ENCODE results near the gene AXIN1.
"Not testable (repeated sequence)": the region's sequence is repeated elsewhere in the genome, so short reads cannot be mapped to it uniquely, and the experiment has no call there.

Gene AXIN1, protein sequence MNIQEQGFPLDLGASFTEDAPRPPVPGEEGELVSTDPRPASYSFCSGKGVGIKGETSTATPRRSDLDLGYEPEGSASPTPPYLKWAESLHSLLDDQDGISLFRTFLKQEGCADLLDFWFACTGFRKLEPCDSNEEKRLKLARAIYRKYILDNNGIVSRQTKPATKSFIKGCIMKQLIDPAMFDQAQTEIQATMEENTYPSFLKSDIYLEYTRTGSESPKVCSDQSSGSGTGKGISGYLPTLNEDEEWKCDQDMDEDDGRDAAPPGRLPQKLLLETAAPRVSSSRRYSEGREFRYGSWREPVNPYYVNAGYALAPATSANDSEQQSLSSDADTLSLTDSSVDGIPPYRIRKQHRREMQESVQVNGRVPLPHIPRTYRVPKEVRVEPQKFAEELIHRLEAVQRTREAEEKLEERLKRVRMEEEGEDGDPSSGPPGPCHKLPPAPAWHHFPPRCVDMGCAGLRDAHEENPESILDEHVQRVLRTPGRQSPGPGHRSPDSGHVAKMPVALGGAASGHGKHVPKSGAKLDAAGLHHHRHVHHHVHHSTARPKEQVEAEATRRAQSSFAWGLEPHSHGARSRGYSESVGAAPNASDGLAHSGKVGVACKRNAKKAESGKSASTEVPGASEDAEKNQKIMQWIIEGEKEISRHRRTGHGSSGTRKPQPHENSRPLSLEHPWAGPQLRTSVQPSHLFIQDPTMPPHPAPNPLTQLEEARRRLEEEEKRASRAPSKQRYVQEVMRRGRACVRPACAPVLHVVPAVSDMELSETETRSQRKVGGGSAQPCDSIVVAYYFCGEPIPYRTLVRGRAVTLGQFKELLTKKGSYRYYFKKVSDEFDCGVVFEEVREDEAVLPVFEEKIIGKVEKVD

DNA sequence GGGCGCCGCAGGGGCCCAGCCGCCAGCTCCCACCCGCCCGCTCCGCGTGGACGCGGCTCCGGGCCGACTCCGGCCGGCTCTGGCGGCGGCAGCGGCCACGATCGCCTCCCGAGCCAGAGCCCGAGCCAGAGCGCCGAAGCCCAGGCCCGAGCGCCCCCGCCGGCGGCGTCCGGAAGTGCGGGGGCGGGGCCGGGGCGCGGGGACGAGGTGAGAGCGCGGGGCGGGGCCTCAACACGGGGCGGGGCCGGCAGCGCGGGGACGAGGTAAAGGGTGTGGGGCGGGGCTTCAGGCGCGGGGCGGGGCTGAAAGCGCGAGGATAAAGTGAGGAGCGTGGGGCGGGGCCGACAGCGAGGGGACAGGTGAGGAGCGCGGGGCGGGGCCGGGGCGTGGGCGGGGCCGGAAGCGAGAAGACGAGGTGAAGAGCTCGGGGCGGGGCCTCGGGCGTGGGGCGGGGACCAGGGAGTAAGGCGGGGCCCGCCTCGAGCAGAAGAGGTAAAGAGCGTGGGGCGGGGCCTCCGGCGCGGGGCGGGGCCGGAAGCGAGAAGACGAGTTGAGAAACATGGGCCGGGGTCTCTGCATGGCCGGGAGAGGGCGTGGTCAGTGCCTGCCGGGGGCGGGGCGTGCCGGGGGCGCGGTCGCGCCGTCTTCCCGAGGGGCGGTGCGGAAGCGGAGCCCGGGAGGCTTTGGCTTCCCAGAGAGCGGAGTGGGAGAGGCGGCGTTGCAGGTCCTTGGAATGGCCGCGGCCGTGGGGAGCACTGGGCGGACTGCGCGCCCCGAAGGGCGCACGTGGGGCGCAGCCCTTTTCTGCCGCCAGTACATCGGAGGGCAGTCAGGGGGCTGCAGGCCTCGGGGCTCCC is at the start of gene AXIN1:
TSS of gene AXIN1 (minus strand) at position 177 of the 857 bp plus-strand sequence. CDS start 5,698 bp downstream, outside the sequence.
- DNase-seq (ENCODE audit: low spot score) = peak; percentile 95

DNA sequence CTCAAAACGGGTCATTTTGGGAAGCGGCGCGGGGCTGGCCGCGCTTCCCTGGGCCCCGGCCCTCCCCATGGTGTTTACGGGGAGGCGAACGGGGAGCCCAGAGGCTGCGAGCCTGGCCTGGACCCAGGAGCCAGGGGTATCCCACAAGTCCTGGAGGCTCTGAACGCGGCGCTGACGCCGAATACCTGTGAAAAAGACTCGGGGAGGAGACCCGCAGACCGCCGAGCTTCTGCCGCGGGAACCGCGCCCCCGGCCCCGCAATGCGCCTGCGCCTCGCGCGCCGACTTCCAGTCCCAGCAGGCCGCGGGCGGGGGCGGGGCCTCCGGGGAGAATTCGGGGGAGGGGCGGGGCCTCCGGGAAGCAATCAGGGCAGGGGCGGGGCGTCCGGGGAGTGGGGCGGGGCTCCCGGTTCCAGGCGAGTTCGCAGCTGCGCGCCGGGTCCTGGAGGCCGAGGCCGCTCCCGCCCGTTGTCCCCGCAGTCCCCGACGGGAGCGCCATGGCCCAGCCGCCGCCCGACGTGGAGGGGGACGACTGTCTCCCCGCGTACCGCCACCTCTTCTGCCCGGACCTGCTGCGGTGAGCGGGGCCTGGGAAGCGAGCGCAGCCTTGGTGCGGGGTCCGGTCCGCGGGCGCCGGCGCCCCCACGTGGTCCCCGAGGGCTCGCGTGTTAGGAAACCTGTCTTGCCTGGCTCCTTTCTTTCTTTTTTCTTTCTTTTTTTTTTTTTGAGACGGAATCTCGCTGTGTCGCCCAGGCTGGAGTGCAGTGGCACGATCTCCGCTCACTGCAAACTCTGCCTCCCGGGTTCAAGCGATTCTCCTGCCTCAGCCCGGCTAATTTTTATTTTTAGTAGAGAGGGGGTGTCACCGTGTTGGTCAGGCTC is 49.2 kb upstream of the AXIN1 start, which contains the start of gene DECR2:
TSS of gene DECR2 (plus strand) at position 418 of the 881 bp plus-strand sequence. CDS start at position 497, 79 bp downstream.
- peak; percentile 99 for DNase-seq (ENCODE audit: low spot score)

DNA sequence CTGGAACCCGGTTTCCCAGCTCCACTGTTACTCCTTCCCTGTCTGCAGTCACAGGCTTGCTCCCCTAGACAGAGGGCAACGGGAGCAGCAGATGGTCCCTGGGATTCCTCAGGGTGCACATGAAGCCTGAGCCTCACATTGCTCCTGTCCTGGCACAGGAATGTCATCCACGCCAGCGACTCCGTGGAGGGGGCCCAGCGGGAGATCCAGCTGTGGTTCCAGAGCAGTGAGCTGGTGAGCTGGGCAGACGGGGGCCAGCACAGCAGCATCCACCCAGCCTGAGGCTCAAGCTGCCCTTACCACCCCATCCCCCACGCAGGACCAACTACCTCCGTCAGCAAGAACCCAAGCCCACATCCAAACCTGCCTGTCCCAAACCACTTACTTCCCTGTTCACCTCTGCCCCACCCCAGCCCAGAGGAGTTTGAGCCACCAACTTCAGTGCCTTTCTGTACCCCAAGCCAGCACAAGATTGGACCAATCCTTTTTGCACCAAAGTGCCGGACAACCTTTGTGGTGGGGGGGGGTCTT is 47.6 kb upstream of the AXIN1 start:
- no peak for DNase-seq (ENCODE audit: low spot score)

DNA sequence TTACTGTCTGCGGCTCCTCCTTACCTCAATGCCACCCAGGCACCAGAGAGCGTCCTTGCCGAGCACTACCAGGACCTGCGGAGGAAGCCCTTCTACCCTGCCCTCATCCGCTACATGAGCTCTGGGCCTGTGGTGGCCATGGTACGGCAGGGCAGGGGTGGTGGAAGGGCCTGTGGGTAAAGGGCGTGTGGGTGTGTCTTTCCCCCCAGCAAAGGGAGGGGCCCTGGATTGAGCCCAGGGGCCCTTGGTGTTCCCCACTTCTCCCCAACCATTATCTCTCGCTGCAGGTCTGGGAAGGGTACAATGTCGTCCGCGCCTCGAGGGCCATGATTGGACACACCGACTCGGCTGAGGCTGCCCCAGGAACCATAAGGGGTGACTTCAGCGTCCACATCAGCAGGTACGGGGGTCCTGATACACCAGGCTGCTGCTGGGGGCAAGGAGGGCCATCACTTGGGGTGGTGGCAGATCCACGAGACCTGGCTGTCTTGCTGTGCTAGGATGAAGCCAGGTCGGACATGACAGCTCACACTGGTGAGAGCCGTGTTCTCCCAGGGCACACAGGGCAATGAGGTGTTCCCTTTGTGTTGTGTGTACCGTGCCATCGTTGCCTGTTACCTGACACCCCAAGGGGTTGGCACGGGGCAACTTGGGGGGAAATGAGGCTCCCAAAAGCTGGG is 47.0 kb upstream of the AXIN1 start:
- no peak for DNase-seq (ENCODE audit: low spot score)

DNA sequence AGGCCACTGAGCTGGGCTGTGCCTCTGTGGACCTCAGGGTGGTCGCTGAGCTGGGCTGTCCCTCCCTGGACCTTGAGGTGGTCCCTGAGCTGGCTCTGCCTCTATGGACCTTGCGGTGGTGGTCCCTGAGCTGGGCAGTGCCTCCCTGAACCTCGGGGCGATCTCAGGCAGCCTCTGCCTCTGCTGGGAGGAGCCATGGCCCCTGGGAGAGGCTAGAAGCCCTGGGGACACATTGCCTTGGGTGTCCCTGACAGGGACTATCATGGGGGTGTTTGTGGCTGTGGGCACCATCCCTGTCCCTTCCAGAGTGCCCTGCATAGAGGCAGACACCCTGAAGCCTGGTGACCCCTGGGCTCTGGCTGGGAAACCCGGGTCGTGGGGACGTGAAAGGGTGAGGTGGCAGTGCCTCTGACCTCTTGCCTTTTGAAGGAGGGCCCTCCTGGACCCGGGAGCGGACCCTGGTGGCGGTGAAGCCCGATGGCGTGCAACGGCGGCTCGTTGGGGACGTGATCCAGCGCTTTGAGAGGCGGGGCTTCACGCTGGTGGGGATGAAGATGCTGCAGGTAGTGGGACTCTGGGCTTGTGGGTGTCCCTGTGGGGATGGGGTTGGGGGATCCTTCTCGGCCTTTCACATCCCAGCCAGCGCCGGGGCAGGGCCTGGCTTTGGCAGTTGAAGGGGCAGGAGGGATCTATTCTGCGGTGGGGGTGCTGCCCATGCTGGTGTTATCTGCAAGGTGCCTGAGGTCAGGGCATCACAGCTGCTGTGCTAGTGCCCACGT is 46.2 kb upstream of the AXIN1 start:
- no peak for DNase-seq (ENCODE audit: low spot score)

DNA sequence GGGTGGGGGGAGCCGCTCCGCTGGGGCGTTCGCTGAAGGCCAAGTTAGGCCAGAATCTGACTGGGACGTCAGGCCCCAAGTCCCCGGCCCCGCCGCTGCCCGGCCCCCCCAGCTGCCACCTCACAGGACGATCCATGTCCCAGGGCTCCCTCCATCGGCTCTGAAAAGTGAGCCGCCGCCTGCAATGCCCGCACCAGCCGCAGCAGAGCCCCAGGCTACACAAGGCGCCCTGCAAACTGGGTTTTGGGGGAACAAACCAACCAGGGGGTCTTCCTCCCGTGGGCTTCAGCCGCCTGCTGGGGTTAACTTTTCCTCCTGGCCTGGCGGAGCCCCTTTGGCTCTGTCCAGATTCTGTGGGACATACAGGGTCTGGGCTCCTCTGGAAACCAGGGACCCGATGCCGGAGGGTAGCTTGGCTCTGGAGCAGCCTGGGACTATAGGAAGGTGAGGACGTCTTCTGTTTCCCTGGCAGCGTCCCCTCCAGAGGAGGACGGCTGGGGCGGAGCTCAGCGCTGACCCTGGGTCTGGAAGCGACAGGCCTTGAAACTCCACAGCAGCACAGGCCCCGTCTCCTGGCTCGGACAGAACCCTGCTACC is 45.3 kb upstream of the AXIN1 start:
- DNase-seq (ENCODE audit: low spot score) = peak; percentile 80

DNA sequence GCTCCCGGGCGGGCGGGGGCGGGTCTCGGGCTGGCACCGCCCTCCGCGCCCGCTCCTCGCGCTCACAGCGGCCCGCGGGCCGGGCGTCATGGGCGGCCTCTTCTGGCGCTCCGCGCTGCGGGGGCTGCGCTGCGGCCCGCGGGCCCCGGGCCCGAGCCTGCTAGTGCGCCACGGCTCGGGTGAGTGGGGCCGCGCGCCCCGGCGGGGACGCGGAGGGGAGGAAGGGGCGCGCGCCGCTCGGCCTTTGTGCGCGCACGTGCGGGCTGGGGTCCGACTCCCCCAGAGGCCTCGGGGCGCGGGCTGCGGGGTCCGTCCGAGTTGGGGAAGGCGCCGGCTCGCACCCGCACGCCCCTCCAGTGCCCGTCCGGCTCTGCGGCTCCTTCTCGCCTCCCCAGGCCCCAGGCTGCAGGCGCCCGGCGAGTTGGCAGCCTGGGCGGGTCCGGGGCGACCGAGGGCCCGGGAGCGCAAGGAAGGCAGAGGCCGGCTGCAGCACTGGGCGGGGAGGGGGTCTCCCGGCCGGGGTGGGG is 44.7 kb upstream of the AXIN1 start, which contains the start of gene NME4:
TSS of gene NME4 (plus strand) at position 65 of the 527 bp plus-strand sequence. CDS start at position 89, 24 bp downstream.
- DNase-seq (ENCODE audit: low spot score) = peak; percentile 69

DNA sequence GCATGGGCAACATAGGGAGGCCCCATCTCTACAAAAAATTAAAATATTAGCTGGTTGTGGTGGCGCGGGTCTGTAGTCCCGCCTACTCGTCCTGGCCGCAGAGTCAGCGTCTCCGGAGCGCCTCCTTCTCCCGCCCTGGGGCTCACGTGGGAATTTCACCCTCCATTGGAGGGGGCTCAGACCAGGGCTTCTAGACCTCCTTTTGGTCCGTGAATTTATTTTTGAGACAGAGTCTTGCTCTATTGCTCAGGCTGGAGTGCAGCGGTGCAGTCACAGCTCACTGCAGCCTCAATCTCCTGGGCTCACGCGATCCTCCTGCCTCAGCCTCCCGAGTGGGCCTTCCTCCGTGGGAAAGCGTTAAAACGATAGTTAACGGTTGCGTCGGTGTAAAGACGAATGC is 44.1 kb upstream of the AXIN1 start:
- peak; percentile 69 for DNase-seq (ENCODE audit: low spot score)

DNA sequence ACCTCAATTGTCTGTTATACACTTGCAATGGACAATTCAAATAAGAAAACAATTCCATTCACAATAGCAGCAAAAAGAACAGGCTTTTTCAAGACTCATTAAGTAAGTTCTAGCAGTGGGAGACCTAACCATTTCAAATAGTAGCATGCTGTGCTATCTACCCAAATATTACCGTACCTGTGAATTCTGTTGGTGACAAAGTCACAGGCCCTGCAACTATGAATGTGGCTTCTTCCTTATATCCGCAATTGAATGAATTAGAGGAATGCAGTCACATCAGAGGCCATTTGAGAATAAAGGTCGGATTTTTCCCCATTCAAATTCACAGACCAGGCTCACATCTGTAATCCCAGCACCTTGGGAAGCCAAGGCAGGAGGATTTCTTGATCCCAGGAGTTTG is 43.7 kb upstream of the AXIN1 start:
- DNase-seq (ENCODE audit: low spot score) = no peak

DNA sequence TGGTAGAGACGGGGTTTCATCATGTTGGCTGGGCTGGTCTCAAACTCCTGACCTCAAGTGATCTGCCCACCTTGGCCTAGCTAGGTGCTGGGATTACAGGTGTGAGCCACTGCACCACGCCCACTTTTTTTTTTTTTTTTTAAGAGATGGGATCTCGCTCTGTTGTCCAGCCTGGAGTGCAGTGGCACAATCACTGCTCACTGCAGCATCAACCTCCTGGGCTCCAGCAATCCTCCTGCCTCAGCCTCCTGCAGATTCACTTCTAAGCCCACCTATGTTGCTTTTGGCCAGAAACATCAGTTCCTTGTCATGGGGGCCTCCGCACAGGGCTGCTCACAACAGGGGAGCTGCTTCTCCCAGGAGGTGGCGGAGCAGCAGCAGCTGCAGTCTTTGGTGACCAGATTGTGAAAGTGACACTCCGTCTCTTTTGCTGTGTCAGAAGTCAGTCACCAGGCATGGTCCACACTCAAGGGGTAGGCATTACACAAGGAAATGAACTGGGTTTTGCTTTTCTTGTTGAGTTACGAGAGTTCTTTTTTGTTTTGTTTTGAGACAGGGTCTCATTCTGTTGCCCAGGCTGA is 40.0 kb upstream of the AXIN1 start:
- no peak for DNase-seq (ENCODE audit: low spot score)

DNA sequence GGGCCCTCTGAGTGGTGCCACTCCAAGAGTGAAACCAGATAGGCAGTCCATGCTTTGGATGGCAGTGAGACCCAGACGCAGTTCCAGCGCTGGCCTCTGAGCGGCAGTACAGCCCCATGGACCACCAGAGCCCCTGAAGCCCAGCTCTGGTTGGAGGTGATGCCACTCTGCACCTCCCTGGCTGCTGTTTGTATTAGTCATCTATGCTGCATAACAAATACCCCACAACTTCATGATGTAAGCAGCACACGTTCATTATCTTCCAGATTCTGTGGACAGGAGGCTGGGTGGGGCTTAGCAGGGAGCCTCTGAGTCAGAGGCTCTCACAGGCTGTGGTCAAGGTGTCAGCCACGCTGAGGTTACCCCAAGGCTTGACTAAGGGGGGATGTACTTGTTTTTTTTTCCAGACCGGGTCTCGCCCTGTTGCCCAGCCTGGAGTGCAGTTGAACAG is 39.4 kb upstream of the AXIN1 start:
- peak; percentile 88 for DNase-seq (ENCODE audit: low spot score)

DNA sequence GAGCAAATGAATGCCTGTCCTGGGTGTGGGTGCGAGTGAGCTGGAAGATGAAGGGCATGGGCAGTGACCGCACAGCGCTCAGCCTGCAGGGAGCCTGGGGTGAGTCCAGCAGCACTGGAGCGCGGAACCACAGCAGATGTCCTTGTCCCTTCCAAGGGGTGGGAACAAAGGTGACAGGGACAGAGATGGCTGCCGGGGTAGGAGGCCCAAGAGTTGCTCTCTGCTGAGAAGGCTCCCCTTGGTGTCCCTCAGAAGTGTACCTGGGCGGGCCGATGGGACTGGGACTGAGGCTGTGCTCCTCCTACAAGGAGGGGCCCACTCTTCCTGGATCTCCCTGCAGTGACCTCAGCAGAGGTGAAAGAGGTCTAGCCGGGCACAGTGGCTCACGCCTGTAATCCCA is 36.8 kb upstream of the AXIN1 start:
- no peak for DNase-seq (ENCODE audit: low spot score)

DNA sequence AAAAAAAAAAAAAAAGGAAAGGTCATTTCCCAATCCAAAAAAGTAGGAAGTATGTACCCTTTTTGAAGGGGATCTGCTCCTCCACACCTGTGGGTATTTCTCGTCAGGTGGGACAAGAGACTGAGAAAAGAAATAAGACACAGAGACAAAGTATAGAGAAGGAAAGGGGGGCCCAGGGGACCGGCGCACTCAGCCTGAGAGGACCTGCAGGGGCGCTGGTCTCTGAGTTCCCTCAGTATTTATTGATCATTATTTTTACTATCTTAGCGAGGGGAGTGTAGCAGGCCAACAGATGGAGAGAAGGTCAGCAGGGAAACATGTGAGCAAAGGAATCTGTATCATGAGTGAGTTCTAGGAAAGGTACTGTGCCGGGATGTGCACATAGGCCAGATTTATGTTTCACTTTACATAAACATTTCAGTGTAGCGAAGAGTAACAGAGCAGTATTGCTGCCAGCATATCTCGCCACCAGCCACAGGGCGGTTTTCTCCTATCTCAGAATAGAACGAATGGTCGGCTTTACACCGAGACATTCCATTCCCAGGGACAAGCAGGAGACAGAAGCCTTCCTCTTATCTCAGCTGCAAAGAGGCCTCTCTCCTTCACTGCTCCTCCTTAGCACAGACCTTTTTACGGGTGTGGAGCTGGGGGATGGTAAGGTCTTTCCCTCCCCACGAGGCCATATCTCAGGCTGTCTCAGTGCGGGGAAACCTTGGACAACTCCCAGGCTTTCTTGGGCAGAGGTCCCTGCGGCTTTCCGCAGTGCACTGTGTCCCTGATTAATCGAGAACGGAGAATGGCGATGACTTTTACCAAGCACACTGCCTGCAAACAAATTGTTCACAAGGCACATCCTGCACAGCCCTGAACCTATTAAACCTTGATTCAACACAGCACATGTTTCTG is 35.5 kb upstream of the AXIN1 start:
- DNase-seq (ENCODE audit: low spot score) = not testable (repeated sequence)

DNA sequence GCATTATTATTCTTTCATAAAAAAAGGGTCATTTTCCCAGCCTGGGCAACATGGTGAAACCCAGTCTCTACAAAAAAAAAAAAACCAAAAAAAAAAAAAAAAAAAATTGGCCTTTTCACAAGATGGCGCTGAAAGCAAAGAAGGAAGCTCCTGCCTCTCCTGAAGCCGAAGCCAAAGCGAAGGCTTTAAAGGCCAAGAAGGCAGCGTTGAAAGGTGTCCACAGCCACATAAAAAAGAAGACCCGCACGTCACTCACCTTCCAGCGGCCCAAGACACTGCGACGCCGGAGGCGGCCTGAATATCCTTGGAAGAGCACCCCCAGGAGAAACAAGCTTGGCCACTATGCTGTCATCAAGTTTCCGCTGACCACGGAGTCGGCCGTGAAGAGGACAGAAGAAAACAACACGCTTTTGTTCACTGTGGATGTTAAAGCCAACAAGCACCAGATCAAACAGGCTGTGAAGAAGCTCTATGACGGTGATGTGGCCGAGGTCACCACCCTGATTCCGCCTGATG is 34.2 kb upstream of the AXIN1 start:
- DNase-seq (ENCODE audit: low spot score) = no peak

DNA sequence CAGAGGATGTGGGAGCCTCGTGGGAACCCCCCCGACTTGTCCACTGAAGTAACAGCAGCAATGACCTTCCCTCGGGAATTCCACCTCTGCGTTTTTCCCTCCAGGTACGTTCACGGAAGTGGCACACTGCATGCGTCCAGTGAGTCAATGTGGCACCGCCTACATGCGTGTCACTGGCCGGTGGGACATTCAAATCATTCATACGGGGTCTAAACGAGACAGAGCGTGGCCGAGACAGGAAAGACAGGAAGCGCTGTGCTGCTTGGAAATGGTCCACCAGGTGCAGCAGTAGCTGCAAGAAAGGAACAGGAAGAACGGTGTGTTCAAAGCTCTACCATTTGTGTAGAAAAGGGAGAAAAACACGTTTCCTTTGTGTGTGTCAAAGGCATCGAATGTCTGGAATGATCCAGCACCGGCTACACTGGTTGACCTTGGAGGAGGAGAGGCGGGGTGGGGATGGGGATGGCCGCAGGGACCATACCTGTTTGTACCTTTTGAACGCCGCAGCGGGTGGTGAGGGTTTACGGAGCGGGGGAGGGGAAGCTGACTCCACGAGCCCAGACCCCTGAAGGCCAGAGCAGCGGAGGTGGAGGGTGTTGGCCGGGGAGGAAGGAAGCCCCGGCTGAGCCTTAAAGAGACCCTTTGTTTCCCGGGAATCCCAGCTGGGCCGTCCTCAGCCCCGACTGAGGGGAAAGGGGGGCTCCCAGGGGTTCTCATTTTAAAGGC is 31.0 kb upstream of the AXIN1 start:
- DNase-seq (ENCODE audit: low spot score) = no peak
